Liver (tissue), 3 donors: ENCODE measurements around the gene ITGA8.

ENCODE experiments used
- CTCF ChIP-seq: fragments of 150-350 bp; IDR thresholded peaks from 2 replicates; pipeline ENCODE4 v1.5.1; 2017; ENCODE audit warnings: improper control_type of control experiment, low read depth, low read length; ENCODE audit not compliant: missing input control
- MAX ChIP-seq: IDR thresholded peaks from 2 replicates; pipeline ENCODE4 v1.6.1; 2016; ENCODE audit warnings: antibody characterized with exemption
- SP1 ChIP-seq: IDR thresholded peaks from 2 replicates; pipeline ENCODE4 v1.6.1; 2018; ENCODE audit warnings: antibody characterized with exemption, mild to moderate bottlenecking
- donor health status: healthy.
- donor health status: healthy.

DNA sequence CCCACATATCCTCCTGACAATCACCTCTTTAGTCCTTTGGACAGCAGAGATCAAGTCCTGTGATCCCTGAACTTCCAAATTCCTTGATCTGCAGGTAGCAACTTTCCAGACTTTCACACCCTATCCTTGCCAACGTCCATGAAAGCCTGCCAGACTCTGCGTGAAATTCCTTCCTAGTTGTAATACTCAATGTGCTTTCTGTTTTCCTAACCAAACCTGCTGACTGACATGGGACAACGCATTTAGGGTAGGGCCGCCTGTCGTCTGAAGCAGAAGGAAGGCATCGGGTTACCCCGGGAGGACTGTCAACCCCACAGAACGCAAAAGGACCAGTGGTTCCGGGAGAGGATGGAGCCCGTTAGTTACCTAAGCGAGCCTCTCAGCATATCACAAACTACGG is 23.9 kb downstream of the ITGA8 start:
- TF ChIP-seq CTCF (no peak), SP1 (no peak), MAX (no peak)
